Measurements from ENCODE around the gene ABCA8.

- TF ChIP-seq CTCF (IDR thresholded peaks at IDR 0.05; ENCODE audit: insufficient read depth, low read depth, low read length) (no peak), EZH2 (IDR thresholded peaks at IDR 0.05; ENCODE audit: insufficient read depth, low read length) (no peak)
Observed at GRCh38 chr17:68865584-68865983, 89.6 kb downstream of the ABCA8 start.
